Mesothelial cell of epicardium (in vitro differentiated cells): ENCODE data around the gene SLC11A1. TPM values are rescaled to one million over a fixed set of nuclear protein-coding genes. Genes with fewer than 3 reads are reported as not detected.

Experiments
- DNase-seq, 2 experiments: peaks; one replicate each; pipeline ENCODE4 v3.0.0; 2021; ENCODE audit warnings: low spot score in 2 of 2; ENCODE audit not compliant: unreplicated experiment in 2 of 2
- H3K27ac Mint-ChIP-seq: 2 replicates; pipeline ENCODE4 v1.8.0; 2021; ENCODE audit warnings: mixed read lengths
- H3K27me3 Mint-ChIP-seq: 2 replicates; pipeline ENCODE4 v1.8.0; 2021; ENCODE audit warnings: low read depth, mixed read lengths
- H3K36me3 Mint-ChIP-seq: 2 replicates; pipeline ENCODE4 v1.8.0; 2021; ENCODE audit warnings: mixed read lengths
- H3K4me1 Mint-ChIP-seq: 2 replicates; pipeline ENCODE4 v1.8.0; 2021; ENCODE audit warnings: mixed read lengths
- H3K4me3 Mint-ChIP-seq: 2 replicates; pipeline ENCODE4 v1.8.0; 2021; ENCODE audit warnings: mild to moderate bottlenecking, moderate library complexity, mixed read lengths
- H3K9me3 Mint-ChIP-seq: 2 replicates; pipeline ENCODE4 v1.8.0; 2021; ENCODE audit warnings: mixed read lengths
- total RNA-seq: library from RNA; stranded (reverse); gene quantifications from 3 replicates; pipeline ENCODE4 v1.2.1, GENCODE V29; 2021
- TF ChIP-seq, protein P1 (sequence below): fragments of 200-600 bp; sonication (generic); IDR thresholded peaks from one replicate; pipeline ENCODE4 v1.5.0; 2021; ENCODE audit warnings: antibody characterized with exemption; ENCODE audit not compliant: unreplicated experiment

The SLC11A1 gene
- total RNA-seq, 1 donor from 2014 or later = 0.76 TPM

- Mint-ChIP-seq H3K4me1 (peaks cover 11% of the 10 kb centered on the region), H3K27ac (peak overlapping the region; percentile 73), H3K36me3 (no peaks in the 10 kb centered on the region), H3K9me3 (no peaks in the 10 kb centered on the region), H3K27me3 (no peaks in the 10 kb centered on the region), H3K4me3 (peak overlapping the region; percentile 65)
- peak in 1 of 2 experiments; percentile 55 for DNase-seq
- TF ChIP-seq, protein P1, sequence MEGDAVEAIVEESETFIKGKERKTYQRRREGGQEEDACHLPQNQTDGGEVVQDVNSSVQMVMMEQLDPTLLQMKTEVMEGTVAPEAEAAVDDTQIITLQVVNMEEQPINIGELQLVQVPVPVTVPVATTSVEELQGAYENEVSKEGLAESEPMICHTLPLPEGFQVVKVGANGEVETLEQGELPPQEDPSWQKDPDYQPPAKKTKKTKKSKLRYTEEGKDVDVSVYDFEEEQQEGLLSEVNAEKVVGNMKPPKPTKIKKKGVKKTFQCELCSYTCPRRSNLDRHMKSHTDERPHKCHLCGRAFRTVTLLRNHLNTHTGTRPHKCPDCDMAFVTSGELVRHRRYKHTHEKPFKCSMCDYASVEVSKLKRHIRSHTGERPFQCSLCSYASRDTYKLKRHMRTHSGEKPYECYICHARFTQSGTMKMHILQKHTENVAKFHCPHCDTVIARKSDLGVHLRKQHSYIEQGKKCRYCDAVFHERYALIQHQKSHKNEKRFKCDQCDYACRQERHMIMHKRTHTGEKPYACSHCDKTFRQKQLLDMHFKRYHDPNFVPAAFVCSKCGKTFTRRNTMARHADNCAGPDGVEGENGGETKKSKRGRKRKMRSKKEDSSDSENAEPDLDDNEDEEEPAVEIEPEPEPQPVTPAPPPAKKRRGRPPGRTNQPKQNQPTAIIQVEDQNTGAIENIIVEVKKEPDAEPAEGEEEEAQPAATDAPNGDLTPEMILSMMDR = no peak
Observed at GRCh38 chr2:218367415-218368149, 14.5 kb upstream of the SLC11A1 start.

DNA sequence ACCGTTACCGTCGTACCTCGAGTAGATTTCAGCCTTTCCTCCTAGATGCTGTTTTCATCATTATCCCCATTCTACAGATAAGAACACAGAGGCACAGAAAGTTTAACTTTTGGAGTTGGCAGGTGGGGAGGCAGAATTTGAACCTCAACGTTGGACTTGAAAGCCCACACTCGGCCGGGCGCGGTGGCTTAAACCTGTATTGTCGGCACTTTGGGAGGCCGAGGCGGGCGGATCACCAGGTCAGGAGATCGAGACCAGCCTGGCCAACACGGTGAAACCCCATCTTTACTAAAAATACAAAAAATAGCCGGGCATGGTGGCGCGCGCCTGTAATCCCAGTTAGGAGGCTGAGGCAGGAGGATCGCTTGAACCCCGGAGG, 13.9 kb upstream of the SLC11A1 start:
- DNase-seq = no peak
- H3K4me1 Mint-ChIP-seq = peaks cover 11% of the 10 kb centered on the region
- TF ChIP-seq, protein P1 = no peak
- no peaks in the 10 kb centered on the region for H3K9me3 Mint-ChIP-seq
- peak overlapping the region; percentile 65 for H3K4me3 Mint-ChIP-seq
- H3K27me3 Mint-ChIP-seq = no peaks in the 10 kb centered on the region
- no peaks in the 10 kb centered on the region for H3K36me3 Mint-ChIP-seq
- peak overlapping the region; percentile 25 for H3K27ac Mint-ChIP-seq

DNA sequence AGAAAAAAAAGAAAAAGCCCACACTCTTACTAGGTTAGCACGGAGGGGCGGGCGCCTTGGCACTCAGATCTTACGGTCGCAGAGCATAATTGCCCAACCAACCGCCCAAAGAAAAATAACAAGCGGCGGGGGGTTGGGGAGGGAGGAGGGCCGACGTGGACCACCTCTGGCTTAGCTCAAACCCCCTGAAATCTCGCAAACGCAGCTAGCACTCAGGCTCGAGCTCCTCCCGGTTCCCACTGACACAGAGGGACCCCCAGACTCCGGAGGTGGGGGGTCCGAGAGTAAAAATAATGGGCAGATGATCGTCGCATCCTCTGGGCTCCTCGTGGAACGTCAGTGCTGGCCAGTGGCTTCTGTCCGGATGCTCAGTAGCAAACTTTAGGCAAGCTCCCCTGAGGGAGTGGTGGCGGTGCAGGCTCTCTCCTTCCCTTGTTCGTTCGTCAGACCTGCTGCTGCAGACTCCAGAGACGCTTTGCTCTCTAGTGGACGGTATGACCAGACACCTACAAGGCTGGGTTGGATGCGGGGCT, 13.4 kb upstream of the SLC11A1 start:
- TF ChIP-seq, protein P1 = no peak

GRCh38 chr2:218369330-218369729, 12.7 kb upstream of the SLC11A1 start:
- H3K9me3 Mint-ChIP-seq = no peaks in the 10 kb centered on the region
- H3K27me3 Mint-ChIP-seq = no peaks in the 10 kb centered on the region
- no peaks in the 10 kb centered on the region for H3K36me3 Mint-ChIP-seq
- no peak for DNase-seq
- TF ChIP-seq, protein P1 = no peak
- H3K4me1 Mint-ChIP-seq = peaks cover 11% of the 10 kb centered on the region
- H3K4me3 Mint-ChIP-seq = peak overlapping the region; percentile 61
- no peak overlapping the region for H3K27ac Mint-ChIP-seq

More for the DNA sequence above, 13.4 kb upstream of the SLC11A1 start:
- H3K4me3 Mint-ChIP-seq = peak overlapping the region; percentile 61
- H3K27me3 Mint-ChIP-seq = no peaks in the 10 kb centered on the region
- H3K9me3 Mint-ChIP-seq = no peaks in the 10 kb centered on the region
- no peak for DNase-seq
- H3K4me1 Mint-ChIP-seq = peaks cover 11% of the 10 kb centered on the region
- H3K36me3 Mint-ChIP-seq = no peaks in the 10 kb centered on the region
- H3K27ac Mint-ChIP-seq = peak overlapping the region; percentile 47

- Mint-ChIP-seq H3K9me3 (no peaks in the 10 kb centered on the region), H3K27me3 (no peaks in the 10 kb centered on the region), H3K4me1 (peaks cover 16% of the 10 kb centered on the region), H3K4me3 (no peak overlapping the region), H3K27ac (no peak overlapping the region), H3K36me3 (no peaks in the 10 kb centered on the region)
- no peak for DNase-seq
- TF ChIP-seq, protein P1 = no peak
Observed at GRCh38 chr2:218370410-218371063, 11.5 kb upstream of the SLC11A1 start.
